ENCODE results near the gene AUH. TPM values are rescaled to one million over a fixed set of nuclear protein-coding genes. Genes with fewer than 3 reads are reported as not detected.

The AUH gene
- total and polyA plus RNA-seq, 7 donors: 13.1 to 40.9 (median 28.2) TPM

DNA sequence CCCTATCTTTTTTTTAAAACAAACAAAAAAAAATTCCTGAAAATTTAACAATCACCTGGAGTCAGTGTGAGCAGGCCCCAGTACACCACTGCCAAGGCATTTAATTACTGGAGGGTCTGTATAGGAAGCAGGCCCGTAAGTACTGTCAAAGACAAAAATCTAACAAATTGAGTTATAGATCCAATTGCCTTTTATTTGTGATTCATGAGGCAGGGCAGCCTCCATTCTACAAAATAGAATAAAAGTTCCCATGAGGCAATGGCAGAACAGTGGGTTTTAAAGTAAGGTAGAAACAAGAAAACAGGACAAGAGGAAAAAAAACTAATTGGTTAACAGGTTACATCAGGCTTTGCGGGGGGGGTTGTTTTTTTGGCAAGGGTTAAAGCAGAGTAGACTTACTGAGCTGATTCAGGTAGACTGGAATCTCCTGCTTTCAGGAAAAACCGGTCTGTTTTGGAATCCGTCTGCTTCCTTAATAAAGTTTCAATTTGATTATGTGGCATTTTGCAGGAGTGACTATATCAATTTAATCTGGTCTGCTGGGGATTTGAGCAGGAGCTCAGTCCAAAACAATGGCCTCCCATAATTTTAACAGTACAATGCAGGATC is 48.9 kb downstream of the AUH start:
- intact Hi-C loops (cut with DNase I): no loop called here
- peaks cover 0 to under 1% (median 0%) of the 10 kb centered on the region in 4 donors for H3K4me1 ChIP-seq
- no peak overlapping the region for H3K4me3 ChIP-seq
- no peaks in the 10 kb centered on the region for H3K36me3 ChIP-seq
- H3K27ac ChIP-seq: no peak overlapping the region
- no peaks in the 10 kb centered on the region for H3K9me3 ChIP-seq
- WGBS, 2 donors: 45 to 73% methylated on average over 4 of the region's 4 CpGs
- no peaks in the 10 kb centered on the region for H3K27me3 ChIP-seq
- TF ChIP-seq POLR2A (IDR thresholded peaks at IDR 0.05): no peak
- TF ChIP-seq POLR2AphosphoS5 (IDR thresholded peaks at IDR 0.05): no peak
- DNase-seq: no peak

DNA sequence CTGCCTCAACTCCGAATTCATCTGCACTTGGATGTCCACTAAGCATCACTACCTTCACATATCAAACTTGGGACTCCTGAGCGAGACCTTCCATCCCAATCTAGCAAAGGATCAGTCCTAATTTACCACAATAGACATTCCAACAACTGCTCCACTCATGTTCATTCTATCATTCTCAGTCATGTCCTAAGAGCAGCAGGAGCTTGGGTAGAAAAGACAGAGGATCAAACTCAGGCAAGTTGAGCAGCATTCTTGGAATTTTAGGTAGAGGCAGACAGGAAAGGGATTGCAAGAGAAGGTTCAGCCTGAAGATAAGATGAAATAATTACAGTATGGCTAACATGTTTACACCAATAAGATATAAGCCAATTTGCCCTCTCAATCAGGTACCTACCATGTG is 51.7 kb downstream of the AUH start:
- Histone ChIP-seq H3K27me3 (no peaks in the 10 kb centered on the region), H3K27ac (no peak overlapping the region), H3K9me3 (no peaks in the 10 kb centered on the region), H3K36me3 (no peaks in the 10 kb centered on the region), H3K4me1 (peaks cover 0 to 5% (median 0%) of the 10 kb centered on the region in 4 donors), H3K4me3 (no peak overlapping the region)
- WGBS, 2 donors: 97 to 99% methylated on average over 2 of the region's 2 CpGs
- TF ChIP-seq POLR2AphosphoS5 (IDR thresholded peaks at IDR 0.05) (no peak), POLR2A (IDR thresholded peaks at IDR 0.05) (no peak)
- intact Hi-C loops (cut with DNase I): no loop called here
- DNase-seq: no peak

DNA sequence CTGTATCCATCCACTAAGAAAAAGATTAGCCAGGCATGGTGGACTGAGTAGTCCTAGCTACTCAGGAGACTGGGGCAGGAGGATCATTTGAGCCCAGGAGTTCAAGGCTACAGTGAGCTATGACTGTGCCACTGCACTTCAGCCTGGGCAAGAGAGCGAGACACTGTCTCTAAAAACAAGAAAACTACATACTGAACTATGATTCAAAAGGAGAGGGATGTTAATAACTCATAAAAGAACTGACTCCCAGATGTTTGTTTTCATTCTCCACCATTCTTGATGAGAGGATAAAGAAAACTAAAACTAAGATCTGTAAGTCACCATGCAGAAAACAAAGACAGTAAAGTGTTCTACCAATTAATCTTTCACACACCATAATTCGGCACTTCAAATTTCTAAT is 53.5 kb downstream of the AUH start:
- Histone ChIP-seq H3K9me3 (no peaks in the 10 kb centered on the region), H3K4me1 (peaks cover 0 to 16% (median 7%) of the 10 kb centered on the region in 4 donors), H3K27ac (no peak overlapping the region), H3K27me3 (no peaks in the 10 kb centered on the region), H3K4me3 (no peak overlapping the region), H3K36me3 (no peaks in the 10 kb centered on the region)
- TF ChIP-seq, protein P1, sequence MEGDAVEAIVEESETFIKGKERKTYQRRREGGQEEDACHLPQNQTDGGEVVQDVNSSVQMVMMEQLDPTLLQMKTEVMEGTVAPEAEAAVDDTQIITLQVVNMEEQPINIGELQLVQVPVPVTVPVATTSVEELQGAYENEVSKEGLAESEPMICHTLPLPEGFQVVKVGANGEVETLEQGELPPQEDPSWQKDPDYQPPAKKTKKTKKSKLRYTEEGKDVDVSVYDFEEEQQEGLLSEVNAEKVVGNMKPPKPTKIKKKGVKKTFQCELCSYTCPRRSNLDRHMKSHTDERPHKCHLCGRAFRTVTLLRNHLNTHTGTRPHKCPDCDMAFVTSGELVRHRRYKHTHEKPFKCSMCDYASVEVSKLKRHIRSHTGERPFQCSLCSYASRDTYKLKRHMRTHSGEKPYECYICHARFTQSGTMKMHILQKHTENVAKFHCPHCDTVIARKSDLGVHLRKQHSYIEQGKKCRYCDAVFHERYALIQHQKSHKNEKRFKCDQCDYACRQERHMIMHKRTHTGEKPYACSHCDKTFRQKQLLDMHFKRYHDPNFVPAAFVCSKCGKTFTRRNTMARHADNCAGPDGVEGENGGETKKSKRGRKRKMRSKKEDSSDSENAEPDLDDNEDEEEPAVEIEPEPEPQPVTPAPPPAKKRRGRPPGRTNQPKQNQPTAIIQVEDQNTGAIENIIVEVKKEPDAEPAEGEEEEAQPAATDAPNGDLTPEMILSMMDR (IDR thresholded peaks at IDR 0.05): no peak
- TF ChIP-seq POLR2AphosphoS5 (IDR thresholded peaks at IDR 0.05) (no peak), POLR2A (IDR thresholded peaks at IDR 0.05) (no peak), EP300 (IDR thresholded peaks at IDR 0.05) (no peak)
- no peak for DNase-seq
- WGBS, 2 donors: 93 to 95% methylated on average over 2 of the region's 2 CpGs
- intact Hi-C loops (cut with DNase I): no loop called here

DNA sequence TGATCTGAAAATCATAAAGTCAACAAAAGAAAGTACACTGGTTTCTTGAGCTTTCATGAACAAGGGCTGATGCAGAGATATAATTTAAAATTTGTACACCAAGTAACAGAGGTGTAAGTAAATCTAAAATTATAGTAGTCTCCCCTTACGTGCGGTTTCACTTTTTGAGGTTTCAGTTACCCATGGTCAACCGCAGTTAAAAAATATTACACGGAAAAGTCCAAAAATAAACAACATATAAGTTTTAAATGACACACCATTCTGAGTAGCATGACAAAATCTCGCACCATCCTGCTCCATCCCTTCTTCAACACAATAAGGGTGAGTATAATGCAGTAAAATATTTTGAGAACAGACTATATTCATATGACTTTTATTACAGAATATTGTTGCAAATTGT is 54.4 kb downstream of the AUH start:
- DNase-seq: no peak
- Histone ChIP-seq H3K27me3 (no peaks in the 10 kb centered on the region), H3K4me3 (no peak overlapping the region), H3K27ac (no peak overlapping the region), H3K9me3 (no peaks in the 10 kb centered on the region), H3K36me3 (no peaks in the 10 kb centered on the region), H3K4me1 (peaks cover 0 to 25% (median 16%) of the 10 kb centered on the region in 4 donors)
- intact Hi-C loops (cut with DNase I): no loop called here
- no peak for TF ChIP-seq EP300 (IDR thresholded peaks at IDR 0.05)
- no peak for TF ChIP-seq POLR2AphosphoS5 (IDR thresholded peaks at IDR 0.05)
- TF ChIP-seq, protein P1 (IDR thresholded peaks at IDR 0.05): no peak
- TF ChIP-seq POLR2A (IDR thresholded peaks at IDR 0.05): no peak
- 87 to 96% methylated on average over 5 of the region's 5 CpGs for WGBS, 2 donors

DNA sequence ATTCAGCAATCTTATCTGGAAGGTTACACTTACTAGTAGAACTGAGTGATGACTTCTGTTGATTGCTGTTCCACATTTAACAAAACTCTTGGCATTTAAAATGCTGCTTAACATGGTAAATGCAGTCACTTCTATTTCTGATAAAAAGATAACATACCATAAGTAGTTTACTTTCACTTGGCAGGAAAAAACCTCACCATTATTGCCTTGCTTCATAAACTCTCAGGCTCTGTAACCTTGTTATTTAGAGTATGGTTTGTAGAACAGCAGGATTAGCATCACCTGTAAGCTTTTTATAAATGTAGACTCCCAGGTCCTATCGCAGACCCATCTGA is 55.5 kb downstream of the AUH start:
- no peak for TF ChIP-seq EP300 (IDR thresholded peaks at IDR 0.05)
- TF ChIP-seq, protein P1 (IDR thresholded peaks at IDR 0.05): no peak
- no peak for TF ChIP-seq POLR2AphosphoS5 (IDR thresholded peaks at IDR 0.05)
- TF ChIP-seq POLR2A (IDR thresholded peaks at IDR 0.05): no peak
- Histone ChIP-seq H3K27me3 (no peaks in the 10 kb centered on the region), H3K9me3 (no peaks in the 10 kb centered on the region), H3K4me1 (peaks cover 0 to 34% (median 24%) of the 10 kb centered on the region in 4 donors), H3K36me3 (no peaks in the 10 kb centered on the region), H3K27ac (no peak overlapping the region), H3K4me3 (no peak overlapping the region)
- intact Hi-C loops (cut with DNase I): no loop called here
- 95 to 96% methylated on average over 1 of the region's 1 CpG for WGBS, 2 donors
- DNase-seq: no peak
